Naive thymus-derived CD8-positive, alpha-beta T cell (primary cell): ENCODE data around the gene PRKG1. TPM values are rescaled to one million over a fixed set of nuclear protein-coding genes. Genes with fewer than 3 reads are reported as not detected.
A peak's percentile ranks its signal among the peaks of the same experiment; 100 is the strongest.

Experiments used
- ATAC-seq, 2 donors: fragments of 150-1000 bp; cut with Tn5 transposase in 1 of 2; sonication (Bioruptor Pico), chemical (Tn5 transposase) in 1 of 2; 1 replicate in 1 of 2; 2 replicates in 1 of 2; pipeline ENCODE4 v1.10.0; 2021; ENCODE audit warnings: mild to moderate bottlenecking in 2 of 2, moderate library complexity in 2 of 2
- POLR2A ChIA-PET: fragments of 350-600 bp; sonication (Branson Sonifier 250); formaldehyde crosslinking; loops from one replicate; lab custom pipeline; 2021; ENCODE audit warnings: antibody characterized with exemption; lab: Charles Lee
- DNase-seq, 10 donors: peaks; one replicate each; pipeline versions ENCODE4 v3.0.0 to v3.0.0-alpha.2; 2020 to 2022
- H3K27ac Mint-ChIP-seq, 10 donors: one replicate each; pipeline ENCODE4 v1.8.0; 2020 to 2022; ENCODE audit warnings: mild to moderate bottlenecking in 10 of 10, mixed read lengths in 10 of 10, moderate library complexity in 4 of 10, inconsistent platforms in 1 of 10
- H3K27me3 Mint-ChIP-seq, 5 donors: one replicate each; pipeline ENCODE4 v1.8.0; 2021 to 2022; ENCODE audit warnings: mixed read lengths in 5 of 5
- H3K36me3 Mint-ChIP-seq, 3 donors: one replicate each; pipeline ENCODE4 v1.8.0; 2020 to 2022; ENCODE audit warnings: mixed read lengths in 3 of 3, mild to moderate bottlenecking in 2 of 3, inconsistent platforms in 1 of 3
- H3K4me1 Mint-ChIP-seq, 4 donors: one replicate each; pipeline ENCODE4 v1.8.0; 2021 to 2022; ENCODE audit warnings: mixed read lengths in 4 of 4
- H3K4me3 Mint-ChIP-seq, 10 donors: one replicate each; pipeline ENCODE4 v1.8.0; 2020 to 2022; ENCODE audit warnings: mild to moderate bottlenecking in 10 of 10, mixed read lengths in 10 of 10, moderate library complexity in 6 of 10, inconsistent platforms in 1 of 10
- H3K9me3 Mint-ChIP-seq, 9 donors: one replicate each; pipeline ENCODE4 v1.8.0; 2020 to 2022; ENCODE audit warnings: mixed read lengths in 9 of 9, mild to moderate bottlenecking in 3 of 9, inconsistent platforms in 1 of 9, moderate library complexity in 1 of 9
- polyA plus RNA-seq, 3 donors: library from polyadenylated mRNA; unstranded; fragments of 300-500 nt; fragmentation: Illumina TruSeq; gene quantifications; one replicate each; pipeline ENCODE4 v1.2.3, GENCODE V29; 2021
- total RNA-seq, 8 experiments: library from RNA in 2 of 8; stranded (reverse) in 2 of 8; gene quantifications; one replicate each; pipeline ENCODE4 v1.2.3 and lab custom pipeline; 2021 to 2026

The PRKG1 gene
- total and polyA plus RNA-seq, 5 experiments from 2014 or later, result not detected

DNA sequence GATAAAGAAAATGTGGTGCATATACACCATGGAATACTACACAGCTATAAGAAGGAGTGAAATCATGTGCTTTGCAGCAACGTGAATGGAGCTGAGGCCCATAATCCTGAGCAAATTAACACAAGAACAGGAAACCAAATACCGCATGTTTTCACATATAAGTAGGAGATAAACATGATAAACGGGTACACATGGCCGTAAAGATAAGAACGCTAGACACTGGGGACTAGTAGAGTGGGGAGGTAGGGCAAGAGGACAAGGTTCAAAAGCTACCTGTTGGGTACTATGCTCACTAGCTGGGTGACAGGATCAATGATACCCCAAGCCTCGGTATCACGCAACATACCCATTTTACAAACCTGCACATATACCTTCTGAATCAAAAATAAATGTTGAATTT lies 511.5 kb downstream of the PRKG1 start:
- no peak for DNase-seq
- Mint-ChIP-seq H3K36me3 (peaks cover 0 to 2% (median 2%) of the 10 kb centered on the region in 3 donors), H3K27ac (no peak overlapping the region), H3K27me3 (peaks cover 0 to 6% (median 2%) of the 10 kb centered on the region in 5 donors), H3K4me1 (no peaks in the 10 kb centered on the region), H3K9me3 (peaks cover 0 to 18% (median 5%) of the 10 kb centered on the region in 9 donors), H3K4me3 (no peak overlapping the region)
- no peak for ATAC-seq
- POLR2A ChIA-PET, result no interaction called here

GRCh38 chr10:51588984-51589383 lies 514.7 kb downstream of the PRKG1 start:
- H3K27me3 Mint-ChIP-seq, result peaks cover 0 to 1% (median 0%) of the 10 kb centered on the region in 5 donors
- H3K4me3 Mint-ChIP-seq, result no peak overlapping the region
- H3K9me3 Mint-ChIP-seq, result no peaks in the 10 kb centered on the region
- H3K36me3 Mint-ChIP-seq, result no peaks in the 10 kb centered on the region
- ATAC-seq (no peak), DNase-seq (no peak)
- POLR2A ChIA-PET, result no interaction called here
- no peaks in the 10 kb centered on the region for H3K4me1 Mint-ChIP-seq
- H3K27ac Mint-ChIP-seq, result no peak overlapping the region

- Mint-ChIP-seq H3K4me1 (no peaks in the 10 kb centered on the region), H3K9me3 (no peaks in the 10 kb centered on the region), H3K27ac (no peak overlapping the region), H3K36me3 (no peaks in the 10 kb centered on the region), H3K4me3 (no peak overlapping the region), H3K27me3 (no peaks in the 10 kb centered on the region)
- ATAC-seq, result no peak
- no peak for DNase-seq
- POLR2A ChIA-PET, result no interaction called here
These were observed 516.5 kb downstream of the PRKG1 start for GRCh38 chr10:51590818-51591217.

DNA sequence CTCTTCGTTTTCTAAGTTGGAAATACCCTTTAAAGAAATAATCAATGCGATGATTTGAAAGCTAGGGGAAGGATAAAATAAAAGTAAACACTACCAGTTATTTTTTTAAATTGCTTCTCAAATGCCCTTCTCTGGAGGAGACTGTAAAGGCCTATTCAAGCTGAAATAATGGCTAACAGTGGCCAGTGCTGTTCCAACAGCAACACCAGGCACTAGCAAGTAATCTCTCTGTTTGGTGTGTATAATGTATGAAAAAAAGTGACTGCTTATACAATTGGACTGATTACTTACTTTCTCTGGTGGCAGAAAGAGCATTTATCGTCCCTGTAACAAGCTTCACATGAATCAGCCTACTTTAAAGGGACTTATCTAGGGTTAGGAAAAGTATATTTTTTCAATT lies 522.4 kb downstream of the PRKG1 start:
- POLR2A ChIA-PET, result no interaction called here
- peaks cover 0 to 3% (median 0%) of the 10 kb centered on the region in 9 donors for H3K9me3 Mint-ChIP-seq
- ATAC-seq (no peak), DNase-seq (no peak)
- no peaks in the 10 kb centered on the region for H3K36me3 Mint-ChIP-seq
- H3K27ac Mint-ChIP-seq, result no peak overlapping the region
- H3K27me3 Mint-ChIP-seq, result peaks cover 0 to 1% (median 0%) of the 10 kb centered on the region in 5 donors
- peaks cover 0 to 1% (median 0%) of the 10 kb centered on the region in 4 donors for H3K4me1 Mint-ChIP-seq
- H3K4me3 Mint-ChIP-seq, result no peak overlapping the region

DNA sequence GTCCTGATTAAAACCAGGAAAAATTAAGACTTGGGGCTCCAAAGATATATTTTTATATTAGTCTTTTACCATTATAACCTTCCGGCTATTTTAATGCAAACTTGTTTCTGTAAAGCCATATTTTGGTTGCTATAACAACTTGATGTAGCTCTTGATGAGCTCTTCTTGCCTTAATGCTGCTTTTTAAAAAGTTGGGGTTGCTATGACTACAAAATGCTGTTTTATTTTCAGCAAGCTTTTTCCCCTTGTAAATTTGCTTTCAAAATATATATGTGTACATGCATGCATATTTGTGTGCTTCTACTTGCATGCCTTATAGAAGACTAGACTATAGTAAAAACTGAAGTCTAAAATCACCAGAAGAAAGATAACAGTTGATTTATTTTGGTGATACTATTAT lies 525.4 kb downstream of the PRKG1 start:
- Mint-ChIP-seq H3K27me3 (peaks cover 0 to 1% (median 0%) of the 10 kb centered on the region in 5 donors), H3K36me3 (no peaks in the 10 kb centered on the region), H3K9me3 (peaks cover 0 to 3% (median 0%) of the 10 kb centered on the region in 9 donors), H3K4me3 (no peak overlapping the region), H3K27ac (peak overlapping the region in 1 of 10 donors; percentile 35), H3K4me1 (peaks cover 0 to 1% (median 0%) of the 10 kb centered on the region in 4 donors)
- no peak for DNase-seq
- POLR2A ChIA-PET, result no interaction called here
- no peak for ATAC-seq

DNA sequence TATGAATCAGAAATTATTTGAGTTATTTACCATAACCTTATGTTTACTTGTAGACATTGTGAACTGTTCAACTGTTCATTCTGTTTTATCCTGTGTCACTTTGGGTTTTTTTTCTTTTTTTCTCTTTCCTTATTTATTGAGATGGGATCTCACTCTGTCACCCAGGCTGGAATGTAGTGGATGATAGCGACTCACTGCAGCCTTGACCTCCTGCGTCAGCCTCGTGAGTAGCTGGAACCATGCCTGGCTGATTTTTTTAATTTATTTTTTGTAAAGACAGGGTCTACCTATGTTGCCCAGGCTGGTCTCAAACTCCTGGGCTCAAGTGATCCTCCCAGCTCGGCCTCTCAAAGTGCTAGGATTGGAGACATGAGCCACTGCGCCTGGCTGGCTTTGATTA lies 528.0 kb downstream of the PRKG1 start:
- DNase-seq (no peak), ATAC-seq (no peak)
- H3K4me1 Mint-ChIP-seq, result peaks cover 0 to 1% (median 0%) of the 10 kb centered on the region in 4 donors
- H3K4me3 Mint-ChIP-seq, result no peak overlapping the region
- H3K27me3 Mint-ChIP-seq, result no peaks in the 10 kb centered on the region
- peaks cover 0 to 3% (median 0%) of the 10 kb centered on the region in 9 donors for H3K9me3 Mint-ChIP-seq
- POLR2A ChIA-PET, result no interaction called here
- H3K27ac Mint-ChIP-seq, result no peak overlapping the region
- no peaks in the 10 kb centered on the region for H3K36me3 Mint-ChIP-seq

DNA sequence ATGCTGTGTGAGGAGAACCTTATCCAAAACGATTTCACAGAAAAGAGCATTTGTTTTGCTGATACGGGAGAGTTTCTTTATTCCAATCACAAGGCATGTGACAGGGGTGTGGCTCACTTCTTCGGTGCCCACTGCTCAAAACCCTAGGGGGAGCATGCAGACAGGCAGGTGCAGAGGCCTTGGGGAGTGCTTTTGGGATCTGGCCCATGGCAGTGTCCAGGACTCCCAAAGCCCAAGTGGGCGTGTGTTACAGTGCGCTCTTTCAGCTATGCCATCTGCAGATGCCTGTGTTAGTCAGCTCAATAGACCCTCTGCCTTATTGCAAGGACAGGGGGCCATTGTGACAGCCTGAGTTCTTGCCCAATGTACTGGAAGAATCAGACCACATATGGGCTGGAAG lies 530.3 kb downstream of the PRKG1 start:
- H3K4me3 Mint-ChIP-seq, result no peak overlapping the region
- peaks cover 0 to 2% (median 0%) of the 10 kb centered on the region in 9 donors for H3K9me3 Mint-ChIP-seq
- ATAC-seq, result no peak
- POLR2A ChIA-PET, result no interaction called here
- peaks cover 0 to 1% (median 0%) of the 10 kb centered on the region in 4 donors for H3K4me1 Mint-ChIP-seq
- no peaks in the 10 kb centered on the region for H3K36me3 Mint-ChIP-seq
- no peak overlapping the region for H3K27ac Mint-ChIP-seq
- H3K27me3 Mint-ChIP-seq, result peaks cover 0 to 3% (median 0%) of the 10 kb centered on the region in 5 donors
- DNase-seq, result no peak

DNA sequence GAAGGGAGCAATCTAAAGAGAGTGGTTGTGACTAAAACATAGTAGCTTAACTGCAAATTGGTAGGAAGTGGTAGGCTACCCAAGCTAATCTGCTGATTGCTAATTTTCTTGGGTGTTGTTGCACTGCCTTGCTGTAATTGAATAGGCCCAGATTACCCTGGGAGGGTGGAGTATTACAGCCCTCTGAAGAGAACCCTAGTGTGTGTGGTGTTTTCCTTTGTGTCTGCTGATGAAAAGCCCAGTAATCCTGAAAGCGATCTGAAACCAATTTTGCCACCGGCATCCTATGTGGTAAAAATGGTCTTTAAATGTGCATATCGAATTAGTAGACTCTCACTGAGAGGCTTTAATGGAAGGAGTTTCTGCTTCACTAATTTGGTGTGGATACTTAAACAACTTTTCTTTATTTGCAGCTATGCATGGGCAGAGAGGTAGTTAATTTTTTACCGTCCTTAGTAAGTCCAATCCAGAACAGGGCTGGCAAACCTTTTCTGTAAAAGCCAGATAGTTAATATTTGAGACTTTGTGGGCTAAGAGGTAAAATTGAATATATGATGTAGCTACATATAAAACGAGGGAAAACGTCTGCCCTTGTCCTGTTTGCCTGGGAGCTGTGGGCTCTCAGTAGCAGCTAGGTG lies 532.7 kb downstream of the PRKG1 start:
- peaks cover 0 to 6% (median 0%) of the 10 kb centered on the region in 9 donors for H3K9me3 Mint-ChIP-seq
- POLR2A ChIA-PET, result no interaction called here
- H3K27ac Mint-ChIP-seq, result no peak overlapping the region
- no peaks in the 10 kb centered on the region for H3K36me3 Mint-ChIP-seq
- H3K27me3 Mint-ChIP-seq, result peaks cover 0 to 3% (median 0%) of the 10 kb centered on the region in 5 donors
- no peak overlapping the region for H3K4me3 Mint-ChIP-seq
- H3K4me1 Mint-ChIP-seq, result no peaks in the 10 kb centered on the region
- DNase-seq (no peak), ATAC-seq (no peak)

GRCh38 chr10:51607463-51607835 lies 533.2 kb downstream of the PRKG1 start:
- ATAC-seq, result no peak
- Mint-ChIP-seq H3K4me1 (no peaks in the 10 kb centered on the region), H3K4me3 (no peak overlapping the region)

DNA sequence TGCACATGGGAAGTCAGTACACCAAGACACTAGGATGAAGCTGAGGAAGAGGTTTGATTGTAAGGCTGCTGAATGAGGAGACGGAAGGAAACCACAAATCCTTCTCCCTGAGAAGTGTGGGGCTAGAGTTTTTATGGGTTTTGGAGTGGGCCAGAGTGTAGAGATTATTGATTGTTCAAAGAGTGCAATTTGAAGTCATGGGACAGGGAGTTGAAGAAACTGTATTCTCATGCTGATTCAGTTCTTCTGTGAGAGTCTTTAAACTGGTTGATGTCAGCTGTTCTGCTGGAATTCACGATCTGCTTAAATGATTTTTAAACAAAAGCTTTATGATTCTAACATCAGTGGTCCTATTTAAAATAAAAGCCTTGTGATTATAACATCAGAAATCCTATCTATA lies 533.9 kb downstream of the PRKG1 start:
- no peak overlapping the region for H3K27ac Mint-ChIP-seq
- H3K36me3 Mint-ChIP-seq, result no peaks in the 10 kb centered on the region
- peaks cover 0 to 6% (median 0%) of the 10 kb centered on the region in 9 donors for H3K9me3 Mint-ChIP-seq
- DNase-seq, result no peak
- no peak for ATAC-seq
- H3K4me3 Mint-ChIP-seq, result no peak overlapping the region
- peaks cover 0 to 3% (median 0%) of the 10 kb centered on the region in 5 donors for H3K27me3 Mint-ChIP-seq
- H3K4me1 Mint-ChIP-seq, result no peaks in the 10 kb centered on the region
- POLR2A ChIA-PET, result no interaction called here

More at GRCh38 chr10:51607463-51607835, 533.2 kb downstream of the PRKG1 start:
- DNase-seq, result no peak
- POLR2A ChIA-PET, result no interaction called here
- no peaks in the 10 kb centered on the region for H3K36me3 Mint-ChIP-seq
- peaks cover 0 to 3% (median 0%) of the 10 kb centered on the region in 5 donors for H3K27me3 Mint-ChIP-seq
- H3K9me3 Mint-ChIP-seq, result peaks cover 0 to 6% (median 0%) of the 10 kb centered on the region in 9 donors
- no peak overlapping the region for H3K27ac Mint-ChIP-seq

- Mint-ChIP-seq H3K36me3 (peaks cover 0 to 11% (median 0%) of the 10 kb centered on the region in 3 donors), H3K4me3 (no peak overlapping the region), H3K9me3 (peaks cover 2 to 28% (median 15%) of the 10 kb centered on the region in 9 donors), H3K27me3 (peaks cover 2 to 11% (median 8%) of the 10 kb centered on the region in 5 donors), H3K4me1 (no peaks in the 10 kb centered on the region), H3K27ac (no peak overlapping the region)
- POLR2A ChIA-PET, result no interaction called here
- DNase-seq (no peak), ATAC-seq (no peak)
These were observed 541.5 kb downstream of the PRKG1 start for GRCh38 chr10:51615764-51616298.

DNA sequence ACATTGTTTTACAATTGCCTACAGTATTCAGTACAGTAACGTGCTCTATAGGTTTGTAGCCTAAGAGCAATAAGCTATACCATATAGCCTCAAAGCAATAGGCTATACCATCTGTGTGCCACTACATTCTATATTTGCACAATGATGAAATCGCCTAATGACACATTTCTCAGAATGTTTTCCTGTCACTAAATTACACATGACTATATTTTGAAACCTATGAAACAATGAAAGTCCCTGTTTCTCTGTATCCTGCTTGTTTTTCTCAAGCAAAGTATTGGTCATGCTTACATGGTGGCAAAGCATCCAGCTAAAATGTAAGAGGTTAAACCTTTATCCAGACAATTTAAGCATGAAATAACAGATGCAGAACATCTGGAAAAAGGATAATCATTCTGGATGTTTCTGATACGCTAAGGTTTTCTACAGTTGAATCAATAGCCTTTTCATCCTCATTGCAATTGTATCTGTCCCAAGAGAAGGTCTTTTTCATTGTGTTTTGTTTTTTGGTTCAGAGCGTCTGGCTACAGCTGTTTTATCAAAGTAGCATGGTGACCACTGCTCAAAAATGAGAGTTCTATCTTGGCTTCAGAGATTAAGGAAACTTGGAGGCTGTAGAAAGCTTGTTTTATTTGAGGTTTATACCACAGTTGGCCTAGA lies 543.4 kb downstream of the PRKG1 start:
- Mint-ChIP-seq H3K36me3 (peaks cover 0 to 11% (median 0%) of the 10 kb centered on the region in 3 donors), H3K9me3 (peaks cover 2 to 28% (median 15%) of the 10 kb centered on the region in 9 donors), H3K27me3 (peaks cover 2 to 11% (median 8%) of the 10 kb centered on the region in 5 donors), H3K27ac (no peak overlapping the region), H3K4me1 (no peaks in the 10 kb centered on the region), H3K4me3 (no peak overlapping the region)
- no peak for DNase-seq
- ATAC-seq, result no peak
- POLR2A ChIA-PET, result no interaction called here

DNA sequence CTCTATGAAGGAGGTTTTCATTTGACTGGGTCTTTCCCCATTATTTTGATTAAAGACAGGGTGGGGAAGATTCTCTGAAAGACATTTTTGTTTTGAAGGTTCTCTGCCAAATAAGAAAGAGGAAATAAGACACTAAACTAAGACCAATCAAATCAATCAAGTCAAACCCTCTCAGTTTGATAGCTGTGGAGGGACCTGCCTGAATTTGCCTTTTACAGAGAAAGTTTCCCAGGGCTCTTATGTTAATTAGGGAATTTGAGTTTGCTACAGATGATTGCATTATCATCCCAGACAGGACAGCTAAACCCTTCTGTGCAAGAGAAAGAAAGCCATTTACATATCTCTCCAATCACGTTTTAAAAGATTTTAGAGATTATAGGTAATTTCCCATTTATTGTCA lies 545.1 kb downstream of the PRKG1 start:
- peaks cover 2 to 24% (median 12%) of the 10 kb centered on the region in 9 donors for H3K9me3 Mint-ChIP-seq
- POLR2A ChIA-PET, result no interaction called here
- H3K27me3 Mint-ChIP-seq, result peaks cover 2 to 11% (median 8%) of the 10 kb centered on the region in 5 donors
- DNase-seq (no peak), ATAC-seq (no peak)
- H3K4me1 Mint-ChIP-seq, result no peaks in the 10 kb centered on the region
- H3K36me3 Mint-ChIP-seq, result peaks cover 0 to 11% (median 0%) of the 10 kb centered on the region in 3 donors
- no peak overlapping the region for H3K27ac Mint-ChIP-seq
- no peak overlapping the region for H3K4me3 Mint-ChIP-seq
